ENCODE measurements around the gene ARL15.

Gene ARL15

DNA sequence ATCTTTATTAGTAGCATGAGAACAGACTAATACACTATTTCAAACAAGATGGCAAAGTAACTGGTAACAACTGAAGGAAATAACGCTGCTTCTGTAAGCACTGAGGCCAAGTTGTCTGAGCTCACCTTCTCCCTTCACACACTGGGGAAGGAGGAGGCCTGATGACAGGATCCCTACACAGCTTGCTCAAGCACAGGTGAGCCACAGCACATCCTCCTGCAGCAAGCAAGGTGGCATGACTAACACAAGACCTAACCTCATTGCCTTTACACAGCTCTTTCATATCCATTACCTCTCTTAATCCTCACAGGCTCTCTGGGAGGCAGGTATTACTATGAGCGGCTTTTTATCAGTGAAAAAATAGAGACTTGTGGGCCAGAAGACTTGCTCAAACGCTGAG, 83.3 kb downstream of the ARL15 start:
- H3K27me3 ChIP-seq, result no peaks in the 10 kb centered on the region
- H3K36me3 ChIP-seq, result no peaks in the 10 kb centered on the region
- TF ChIP-seq, protein P1, sequence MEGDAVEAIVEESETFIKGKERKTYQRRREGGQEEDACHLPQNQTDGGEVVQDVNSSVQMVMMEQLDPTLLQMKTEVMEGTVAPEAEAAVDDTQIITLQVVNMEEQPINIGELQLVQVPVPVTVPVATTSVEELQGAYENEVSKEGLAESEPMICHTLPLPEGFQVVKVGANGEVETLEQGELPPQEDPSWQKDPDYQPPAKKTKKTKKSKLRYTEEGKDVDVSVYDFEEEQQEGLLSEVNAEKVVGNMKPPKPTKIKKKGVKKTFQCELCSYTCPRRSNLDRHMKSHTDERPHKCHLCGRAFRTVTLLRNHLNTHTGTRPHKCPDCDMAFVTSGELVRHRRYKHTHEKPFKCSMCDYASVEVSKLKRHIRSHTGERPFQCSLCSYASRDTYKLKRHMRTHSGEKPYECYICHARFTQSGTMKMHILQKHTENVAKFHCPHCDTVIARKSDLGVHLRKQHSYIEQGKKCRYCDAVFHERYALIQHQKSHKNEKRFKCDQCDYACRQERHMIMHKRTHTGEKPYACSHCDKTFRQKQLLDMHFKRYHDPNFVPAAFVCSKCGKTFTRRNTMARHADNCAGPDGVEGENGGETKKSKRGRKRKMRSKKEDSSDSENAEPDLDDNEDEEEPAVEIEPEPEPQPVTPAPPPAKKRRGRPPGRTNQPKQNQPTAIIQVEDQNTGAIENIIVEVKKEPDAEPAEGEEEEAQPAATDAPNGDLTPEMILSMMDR (IDR thresholded peaks at IDR 0.05), result no peak
- no peaks in the 10 kb centered on the region for H3K4me1 ChIP-seq (ENCODE audit: control insufficient read depth in 1 of 2, insufficient read depth in 1 of 2, low read depth in 1 of 2, low read length in 1 of 2)
- no peak overlapping the region for H3K27ac ChIP-seq
- H3K9me3 ChIP-seq, result no peaks in the 10 kb centered on the region
- no peak overlapping the region for H3K4me3 ChIP-seq (ENCODE audit: low read depth in 1 of 2, low read length in 1 of 2)

DNA sequence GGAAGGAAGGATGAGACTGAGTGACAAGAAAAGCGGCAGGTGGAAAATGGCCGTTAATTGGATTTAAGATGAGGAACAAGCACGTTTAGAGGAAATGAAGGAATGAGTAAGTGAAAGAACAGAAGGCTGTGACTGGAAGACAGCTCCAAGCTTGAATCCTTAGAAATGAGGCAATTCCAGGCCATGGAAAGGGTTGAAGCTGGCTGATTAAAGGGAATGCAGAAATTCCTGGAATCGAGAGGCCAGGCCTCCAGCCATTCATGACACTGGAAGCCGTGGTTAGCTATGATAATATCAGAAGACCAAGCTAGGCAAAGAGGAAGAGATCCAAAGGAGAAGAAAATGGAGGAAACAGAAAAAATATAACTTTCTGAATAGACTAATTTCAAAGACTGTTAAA, 84.2 kb downstream of the ARL15 start:
- Histone ChIP-seq H3K36me3 (no peaks in the 10 kb centered on the region), H3K4me3 (ENCODE audit: low read depth in 1 of 2, low read length in 1 of 2) (no peak overlapping the region), H3K27ac (no peak overlapping the region), H3K4me1 (ENCODE audit: control insufficient read depth in 1 of 2, insufficient read depth in 1 of 2, low read depth in 1 of 2, low read length in 1 of 2) (no peaks in the 10 kb centered on the region), H3K27me3 (no peaks in the 10 kb centered on the region), H3K9me3 (no peaks in the 10 kb centered on the region)
- TF ChIP-seq, protein P1 (IDR thresholded peaks at IDR 0.05), result no peak

DNA sequence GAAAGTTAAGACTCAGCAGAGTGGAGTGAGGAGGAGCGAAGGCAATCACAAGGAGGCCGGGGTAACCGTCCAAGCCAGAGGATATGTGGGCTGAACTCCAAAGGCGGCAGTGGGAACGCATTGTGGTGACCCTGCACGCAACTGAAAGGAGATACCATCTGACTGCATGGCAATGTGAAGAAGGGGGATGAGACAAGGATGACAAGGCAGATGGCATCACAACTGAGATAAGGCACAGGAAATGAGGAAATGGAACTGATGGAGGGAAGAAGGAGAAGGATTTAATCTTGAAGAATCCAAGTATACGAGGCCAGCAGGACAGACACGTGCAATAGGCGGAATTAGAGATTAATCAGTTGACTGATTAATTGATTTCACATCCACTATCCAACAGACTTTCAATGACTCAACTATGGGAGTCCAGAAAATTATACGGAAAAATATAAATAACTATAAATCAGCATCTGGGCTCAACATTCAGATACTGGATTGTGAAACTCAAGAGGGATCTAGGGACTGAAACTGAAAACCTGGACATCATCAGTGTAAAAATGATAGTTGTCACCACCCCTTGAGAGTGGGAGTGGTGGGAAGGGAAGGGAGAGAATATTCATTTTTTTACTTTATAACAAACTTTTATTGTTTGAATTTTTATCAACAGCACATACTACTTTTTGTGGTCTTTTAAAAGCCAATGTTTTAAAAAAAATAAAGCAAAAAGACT, 86.1 kb downstream of the ARL15 start:
- H3K36me3 ChIP-seq, result no peaks in the 10 kb centered on the region
- H3K4me1 ChIP-seq (ENCODE audit: control insufficient read depth in 1 of 2, insufficient read depth in 1 of 2, low read depth in 1 of 2, low read length in 1 of 2), result no peaks in the 10 kb centered on the region
- H3K4me3 ChIP-seq (ENCODE audit: low read depth in 1 of 2, low read length in 1 of 2), result no peak overlapping the region
- H3K27ac ChIP-seq, result no peak overlapping the region
- no peaks in the 10 kb centered on the region for H3K9me3 ChIP-seq
- no peaks in the 10 kb centered on the region for H3K27me3 ChIP-seq
- TF ChIP-seq, protein P1 (IDR thresholded peaks at IDR 0.05), result no peak

DNA sequence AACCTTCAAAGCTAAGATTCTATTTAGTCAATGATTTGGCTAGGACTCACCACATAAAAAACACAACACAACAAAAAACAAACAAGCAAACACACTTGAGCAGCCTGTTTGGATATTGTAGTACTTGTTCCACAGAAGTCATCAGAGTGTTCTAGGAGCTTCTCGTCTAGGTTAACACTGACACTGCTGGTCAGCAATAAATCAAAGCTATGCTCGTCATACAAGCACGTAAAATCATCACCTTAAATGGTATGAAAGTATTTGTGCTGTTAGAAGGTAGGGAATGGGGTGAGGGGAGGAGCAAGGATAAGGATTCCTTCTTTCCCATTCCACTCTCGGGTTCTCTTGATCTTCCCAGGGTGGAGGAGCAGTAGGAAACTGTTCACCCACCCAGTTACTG, 88.0 kb downstream of the ARL15 start:
- TF ChIP-seq, protein P1 (IDR thresholded peaks at IDR 0.05), result no peak
- Histone ChIP-seq H3K4me1 (ENCODE audit: control insufficient read depth in 1 of 2, insufficient read depth in 1 of 2, low read depth in 1 of 2, low read length in 1 of 2) (no peaks in the 10 kb centered on the region), H3K27me3 (no peaks in the 10 kb centered on the region), H3K27ac (no peak overlapping the region), H3K36me3 (no peaks in the 10 kb centered on the region), H3K4me3 (ENCODE audit: low read depth in 1 of 2, low read length in 1 of 2) (no peak overlapping the region), H3K9me3 (no peaks in the 10 kb centered on the region)

DNA sequence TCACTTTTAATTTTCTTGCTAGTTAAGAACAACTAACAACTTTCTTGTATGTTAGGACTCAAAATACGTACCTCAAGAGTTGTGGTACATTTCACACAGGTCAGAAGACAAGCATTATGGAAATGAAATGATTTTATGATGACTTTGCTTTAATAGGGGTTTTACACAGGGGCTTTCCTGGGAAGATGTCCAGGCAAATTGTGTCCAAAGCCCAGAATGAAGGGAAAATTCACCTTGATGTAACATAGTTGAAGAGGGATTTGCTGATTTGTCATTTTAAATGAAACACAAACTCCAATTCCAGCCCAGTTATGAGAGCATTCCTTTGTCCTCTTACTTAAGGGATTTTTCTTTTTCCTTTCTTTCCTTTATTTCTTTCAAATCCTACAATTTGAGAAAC, 89.2 kb downstream of the ARL15 start:
- Histone ChIP-seq H3K27ac (no peak overlapping the region), H3K4me1 (ENCODE audit: control insufficient read depth in 1 of 2, insufficient read depth in 1 of 2, low read depth in 1 of 2, low read length in 1 of 2) (no peaks in the 10 kb centered on the region), H3K36me3 (no peaks in the 10 kb centered on the region), H3K27me3 (no peaks in the 10 kb centered on the region), H3K4me3 (ENCODE audit: low read depth in 1 of 2, low read length in 1 of 2) (no peak overlapping the region), H3K9me3 (no peaks in the 10 kb centered on the region)
- TF ChIP-seq, protein P1 (IDR thresholded peaks at IDR 0.05), result no peak

All from neutrophil (primary cell).